Subcutaneous abdominal adipose tissue (tissue), 5 donors: ENCODE measurements around the gene MEG3.
"Not testable (repeated sequence)": the region's sequence is repeated elsewhere in the genome, so short reads cannot be mapped to it uniquely, and the experiment has no call there.

Source experiments
- H3K27ac ChIP-seq: one replicate; pipeline ENCODE4 v1.7.0; 2013; ENCODE audit warnings: low read depth, mild to moderate bottlenecking, inconsistent platforms, low read length, moderate library complexity
- H3K27me3 ChIP-seq, 5 donors: one replicate each; pipeline ENCODE4 v1.7.0; 2013; ENCODE audit warnings: low read length in 5 of 5, inconsistent platforms in 1 of 5; ENCODE audit not compliant: control insufficient read depth in 5 of 5, insufficient read depth in 4 of 5
- H3K36me3 ChIP-seq, 5 donors: one replicate each; pipeline ENCODE4 v1.7.0; 2013; ENCODE audit warnings: low read length in 5 of 5; ENCODE audit not compliant: control insufficient read depth in 5 of 5, insufficient read depth in 5 of 5
- H3K4me1 ChIP-seq, 5 donors: one replicate each; pipeline ENCODE4 v1.7.0; 2013; ENCODE audit warnings: low read length in 5 of 5, mild to moderate bottlenecking in 3 of 5, moderate library complexity in 1 of 5; ENCODE audit not compliant: control insufficient read depth in 5 of 5, insufficient read depth in 5 of 5
- H3K4me3 ChIP-seq, 5 donors: one replicate each; pipeline ENCODE4 v1.7.0; 2013; ENCODE audit warnings: low read length in 5 of 5, low read depth in 1 of 5
- H3K9ac ChIP-seq, 5 donors: one replicate each; pipeline ENCODE4 v1.7.0; 2013; ENCODE audit warnings: low read length in 5 of 5, mild to moderate bottlenecking in 4 of 5, moderate library complexity in 3 of 5
- H3K9me3 ChIP-seq, 5 donors: one replicate each; pipeline ENCODE4 v1.7.0; 2013; ENCODE audit warnings: low read length in 5 of 5; ENCODE audit not compliant: control insufficient read depth in 5 of 5
- donor health status: healthy.
- donor health status: healthy.
- donor health status: healthy.
- donor health status: healthy.
- donor health status: healthy.

The MEG3 gene

DNA sequence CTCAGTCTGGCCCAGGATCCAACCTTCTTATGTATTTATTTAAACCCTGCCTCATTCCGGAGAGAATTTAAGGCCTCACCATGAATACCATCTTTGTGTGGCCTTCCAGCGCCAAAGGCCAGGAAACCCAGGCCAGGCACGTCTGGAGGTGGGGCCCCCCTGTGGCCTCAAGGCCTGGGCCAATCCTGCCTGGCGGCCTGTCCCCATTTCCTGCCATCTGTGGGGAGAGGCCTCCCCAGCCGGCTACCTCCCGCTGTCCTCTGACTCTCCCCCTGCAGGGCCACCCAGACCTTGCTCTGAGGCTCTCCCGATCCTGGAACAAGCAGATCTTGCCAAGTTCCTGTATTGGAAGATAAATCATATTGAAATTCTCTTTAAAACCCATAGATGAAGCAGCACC lies 37.4 kb upstream of the MEG3 start:
- Histone ChIP-seq H3K27ac (no peak overlapping the region), H3K27me3 (peaks cover 5 to 17% (median 12%) of the 10 kb centered on the region in 5 donors), H3K4me1 (peaks cover 0 to 4% (median 0%) of the 10 kb centered on the region in 5 donors), H3K36me3 (no peaks in the 10 kb centered on the region), H3K4me3 (no peak overlapping the region), H3K9ac (no peak overlapping the region), H3K9me3 (no peaks in the 10 kb centered on the region)

DNA sequence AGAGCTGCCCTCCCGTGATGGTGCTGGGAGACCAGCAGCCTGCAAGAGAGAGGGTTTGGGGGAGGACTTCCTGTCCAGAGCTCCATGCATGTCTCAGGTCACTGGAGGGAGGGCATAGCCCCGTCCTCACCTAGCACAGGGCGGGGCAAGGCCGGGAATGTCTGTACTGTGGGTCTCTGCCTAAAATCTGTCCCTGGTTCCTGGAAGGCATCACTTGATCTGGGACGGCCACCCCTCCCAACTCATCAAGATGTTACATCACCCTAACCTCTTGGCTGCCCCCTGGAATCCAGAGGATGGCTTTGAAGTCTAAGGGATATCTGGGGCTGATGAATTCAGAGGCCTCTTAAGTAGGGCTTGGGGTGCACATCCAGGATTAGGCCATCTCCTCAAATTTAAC lies 37.0 kb upstream of the MEG3 start:
- Histone ChIP-seq H3K27me3 (peaks cover 5 to 17% (median 12%) of the 10 kb centered on the region in 5 donors), H3K4me1 (peaks cover 0 to 4% (median 0%) of the 10 kb centered on the region in 5 donors), H3K27ac (no peak overlapping the region), H3K36me3 (no peaks in the 10 kb centered on the region), H3K9ac (no peak overlapping the region), H3K9me3 (no peaks in the 10 kb centered on the region), H3K4me3 (no peak overlapping the region)

DNA sequence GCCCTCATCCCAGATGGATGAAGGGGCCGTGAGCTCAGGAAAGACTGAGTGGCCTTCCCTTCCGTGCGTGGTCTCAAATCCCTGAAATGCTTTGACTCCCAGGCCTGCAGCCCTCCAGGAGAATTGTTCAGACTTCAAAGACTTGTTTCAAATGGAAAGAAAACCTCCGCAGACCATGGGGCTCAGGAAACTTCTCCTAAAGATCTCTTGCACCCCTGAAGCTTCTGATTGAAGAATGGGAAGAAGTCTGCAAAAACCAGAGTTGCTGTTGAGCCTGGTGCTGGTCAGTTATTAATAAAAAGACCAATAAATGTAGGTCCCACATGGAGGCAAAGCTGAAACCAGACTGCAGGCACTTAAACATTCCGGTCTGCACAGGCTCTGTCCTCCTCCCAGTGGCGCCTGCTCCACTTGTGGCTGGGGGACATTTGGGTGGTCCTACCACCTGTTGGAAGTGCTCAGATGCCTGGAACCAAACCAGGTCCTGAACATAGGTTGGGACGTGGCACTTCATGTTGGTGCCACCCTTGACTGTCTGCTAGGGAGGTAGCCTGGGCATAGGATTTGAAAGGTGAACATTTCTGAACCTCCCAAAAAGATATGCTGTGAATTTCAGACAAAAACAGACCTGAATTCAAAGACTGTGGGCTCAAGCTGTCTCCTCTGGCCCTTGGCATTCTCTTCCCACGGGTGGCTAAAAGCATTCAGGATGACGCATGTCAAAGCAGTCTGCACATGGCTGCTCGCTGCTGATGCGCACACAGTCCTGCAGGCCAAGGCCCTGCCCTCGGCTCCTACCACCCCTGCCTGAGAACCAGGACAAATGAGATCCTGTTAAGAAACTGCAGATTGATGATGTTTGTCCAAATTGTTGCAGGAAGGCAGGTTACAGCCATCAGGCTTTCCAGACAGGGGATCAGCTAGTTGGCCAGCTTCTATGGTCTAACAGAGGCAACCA lies 36.2 kb upstream of the MEG3 start:
- H3K36me3 ChIP-seq = no peaks in the 10 kb centered on the region
- H3K27me3 ChIP-seq = peaks cover 5 to 17% (median 12%) of the 10 kb centered on the region in 5 donors
- no peak overlapping the region for H3K9ac ChIP-seq
- H3K27ac ChIP-seq = no peak overlapping the region
- no peak overlapping the region for H3K4me3 ChIP-seq
- H3K9me3 ChIP-seq = no peaks in the 10 kb centered on the region
- peaks cover 0 to 4% (median 0%) of the 10 kb centered on the region in 5 donors for H3K4me1 ChIP-seq

DNA sequence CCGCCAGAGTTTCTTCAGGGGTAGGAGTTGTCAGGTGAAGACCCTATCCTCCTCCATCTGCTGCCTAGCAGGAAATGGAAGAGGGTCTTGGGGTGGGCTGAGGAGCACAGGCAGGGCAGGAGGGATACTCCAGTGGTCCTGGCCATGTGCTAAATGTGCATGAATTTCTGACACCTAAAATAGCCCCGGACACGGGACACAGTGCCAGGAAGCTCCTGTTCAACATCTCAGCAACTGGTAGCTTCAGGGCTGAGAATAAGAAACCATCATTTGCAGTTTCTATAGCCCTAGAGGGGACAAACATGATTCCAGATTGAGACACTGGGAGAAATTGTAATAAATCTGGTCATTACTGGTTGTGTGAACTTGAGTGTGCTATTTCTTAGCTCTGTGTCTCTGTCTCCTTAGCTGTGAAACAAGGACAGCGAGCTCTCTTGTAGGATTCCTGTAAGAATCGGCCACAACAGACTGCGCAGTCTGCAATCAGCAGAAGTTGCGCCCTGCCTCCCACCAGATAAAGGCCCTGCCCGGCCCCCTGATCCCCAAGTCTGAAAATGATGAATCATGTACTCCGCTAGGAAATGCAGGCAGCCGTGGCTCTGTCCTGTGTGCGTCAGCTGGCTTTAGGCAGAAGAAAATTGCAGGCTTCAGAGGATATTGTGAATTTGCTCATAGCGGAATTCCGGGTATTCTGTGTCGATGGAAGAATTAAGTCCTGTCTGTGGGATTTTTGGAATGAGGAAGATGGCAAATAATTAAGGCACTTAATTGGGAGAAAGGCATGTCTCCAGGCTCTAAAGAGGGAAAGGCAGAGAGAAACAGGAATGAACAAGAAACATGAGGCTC lies 35.2 kb upstream of the MEG3 start:
- H3K36me3 ChIP-seq = no peaks in the 10 kb centered on the region
- H3K9ac ChIP-seq = no peak overlapping the region
- peaks cover 5 to 17% (median 12%) of the 10 kb centered on the region in 5 donors for H3K27me3 ChIP-seq
- H3K4me1 ChIP-seq = peaks cover 0 to 4% (median 0%) of the 10 kb centered on the region in 5 donors
- no peak overlapping the region for H3K4me3 ChIP-seq
- no peaks in the 10 kb centered on the region for H3K9me3 ChIP-seq
- H3K27ac ChIP-seq = no peak overlapping the region

DNA sequence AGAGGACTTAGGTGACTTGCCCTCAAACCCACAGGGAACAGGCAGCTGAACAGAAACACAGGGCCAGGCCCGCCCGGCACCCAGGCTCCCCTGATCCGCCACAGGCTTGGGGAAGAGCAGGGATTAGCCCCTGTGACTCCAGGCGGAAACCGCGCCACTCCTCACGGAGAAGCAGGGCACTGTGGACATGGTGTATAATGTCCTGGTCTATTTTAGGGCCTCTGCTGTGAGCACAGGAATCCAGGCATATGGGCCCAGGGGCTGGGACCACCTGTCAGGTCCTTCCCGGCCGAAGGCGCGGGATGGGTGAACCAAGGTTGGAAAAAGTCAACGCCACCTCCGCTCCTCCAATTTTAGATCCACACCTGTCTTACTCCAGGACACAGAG lies 34.6 kb upstream of the MEG3 start:
- no peaks in the 10 kb centered on the region for H3K36me3 ChIP-seq
- H3K4me1 ChIP-seq = peaks cover 0 to 4% (median 0%) of the 10 kb centered on the region in 5 donors
- peaks cover 5 to 17% (median 11%) of the 10 kb centered on the region in 5 donors for H3K27me3 ChIP-seq
- no peak overlapping the region for H3K9ac ChIP-seq
- H3K27ac ChIP-seq = no peak overlapping the region
- H3K4me3 ChIP-seq = no peak overlapping the region
- no peaks in the 10 kb centered on the region for H3K9me3 ChIP-seq

DNA sequence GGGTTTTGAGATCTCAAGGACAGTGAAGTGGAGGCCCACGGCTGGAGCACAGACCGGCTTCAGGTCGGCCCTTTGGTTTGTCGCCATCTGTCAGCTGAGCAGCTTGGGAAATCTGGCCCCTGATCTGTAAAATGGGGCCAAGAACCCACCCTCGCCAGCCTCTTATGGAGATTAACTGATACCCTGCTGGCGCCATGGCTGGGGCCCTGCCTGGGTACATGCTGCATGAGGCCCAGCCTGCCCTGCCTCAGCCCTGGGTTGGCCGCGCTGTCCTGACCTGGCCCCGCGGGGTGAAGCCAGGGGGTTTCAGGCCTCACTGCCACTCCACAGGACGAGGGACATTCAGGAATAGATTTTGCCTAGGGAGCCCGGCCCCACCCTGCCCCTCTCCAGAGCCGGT lies 33.9 kb upstream of the MEG3 start:
- peaks cover 0 to 4% (median 0%) of the 10 kb centered on the region in 5 donors for H3K4me1 ChIP-seq
- no peak overlapping the region for H3K9ac ChIP-seq
- no peak overlapping the region for H3K4me3 ChIP-seq
- no peak overlapping the region for H3K27ac ChIP-seq
- no peaks in the 10 kb centered on the region for H3K9me3 ChIP-seq
- H3K36me3 ChIP-seq = no peaks in the 10 kb centered on the region
- H3K27me3 ChIP-seq = peaks cover 5 to 16% (median 11%) of the 10 kb centered on the region in 5 donors

DNA sequence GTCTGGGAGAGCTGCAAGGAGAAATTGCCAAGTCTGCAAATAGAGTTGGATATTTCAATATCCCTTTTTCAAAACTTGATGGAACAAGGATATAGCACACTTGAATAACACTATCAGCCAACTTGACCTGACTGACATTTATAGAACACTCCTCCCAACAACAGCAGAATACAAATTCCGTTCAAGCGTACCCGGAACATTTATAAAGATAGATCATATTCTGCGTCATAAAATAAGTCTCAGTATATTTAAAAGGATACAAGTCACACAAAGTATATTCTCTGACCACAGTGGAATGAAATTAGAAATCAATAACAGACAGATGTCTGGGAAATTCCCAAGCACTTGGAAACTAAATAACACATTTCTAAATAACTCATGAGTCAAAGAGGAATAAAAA lies 29.0 kb upstream of the MEG3 start:
- H3K4me1 ChIP-seq = no peaks in the 10 kb centered on the region
- peaks cover 0 to 7% (median 3%) of the 10 kb centered on the region in 5 donors for H3K27me3 ChIP-seq
- H3K4me3 ChIP-seq = no peak overlapping the region
- H3K27ac ChIP-seq = no peak overlapping the region
- H3K9ac ChIP-seq = no peak overlapping the region
- H3K36me3 ChIP-seq = no peaks in the 10 kb centered on the region
- no peaks in the 10 kb centered on the region for H3K9me3 ChIP-seq

DNA sequence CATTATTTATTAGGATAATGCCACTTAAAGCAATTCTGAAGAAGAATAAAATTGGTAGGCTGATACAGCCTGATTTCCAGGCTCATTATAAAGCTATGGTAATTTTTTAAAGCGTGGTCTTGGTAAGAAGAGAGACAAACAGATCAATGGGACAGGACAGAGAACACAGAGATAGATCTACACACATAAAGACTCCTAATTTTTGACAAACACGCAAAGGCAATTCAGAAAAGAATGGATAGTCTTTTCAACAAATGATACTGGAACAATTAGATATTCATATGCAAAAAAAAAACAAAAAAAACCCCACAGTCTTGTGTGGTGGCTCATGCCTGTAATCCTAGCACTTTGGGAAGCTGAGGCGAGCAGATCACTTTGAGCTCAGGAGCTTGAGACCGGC lies 25.9 kb upstream of the MEG3 start:
- H3K9ac ChIP-seq = no peak overlapping the region
- no peaks in the 10 kb centered on the region for H3K27me3 ChIP-seq
- no peaks in the 10 kb centered on the region for H3K9me3 ChIP-seq
- H3K27ac ChIP-seq = no peak overlapping the region
- H3K4me3 ChIP-seq = no peak overlapping the region
- H3K36me3 ChIP-seq = no peaks in the 10 kb centered on the region
- H3K4me1 ChIP-seq = no peaks in the 10 kb centered on the region

DNA sequence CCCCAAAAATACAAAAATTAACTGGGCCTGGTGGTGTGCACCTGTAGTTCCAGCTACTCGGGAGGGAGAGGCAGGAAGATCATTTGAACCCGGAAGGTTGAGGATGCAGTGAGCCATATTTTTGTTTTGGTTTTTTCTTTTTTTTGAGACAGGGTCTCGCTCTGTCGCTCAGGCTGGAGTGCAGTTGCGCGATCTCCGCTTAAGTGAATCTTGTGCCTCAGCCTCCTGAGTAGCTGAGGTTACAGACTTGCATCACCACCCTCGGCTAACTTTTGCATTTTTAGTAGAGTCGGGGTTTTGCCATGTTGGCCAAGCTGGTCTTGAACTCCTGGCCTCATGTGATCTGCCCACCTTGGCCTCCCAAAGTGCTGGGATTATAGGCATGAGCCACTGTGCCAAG lies 24.5 kb upstream of the MEG3 start:
- H3K27ac ChIP-seq, H3K36me3 ChIP-seq, H3K4me3 ChIP-seq, H3K4me1 ChIP-seq, H3K27me3 ChIP-seq, H3K9ac ChIP-seq, H3K9me3 ChIP-seq: not testable (repeated sequence)

DNA sequence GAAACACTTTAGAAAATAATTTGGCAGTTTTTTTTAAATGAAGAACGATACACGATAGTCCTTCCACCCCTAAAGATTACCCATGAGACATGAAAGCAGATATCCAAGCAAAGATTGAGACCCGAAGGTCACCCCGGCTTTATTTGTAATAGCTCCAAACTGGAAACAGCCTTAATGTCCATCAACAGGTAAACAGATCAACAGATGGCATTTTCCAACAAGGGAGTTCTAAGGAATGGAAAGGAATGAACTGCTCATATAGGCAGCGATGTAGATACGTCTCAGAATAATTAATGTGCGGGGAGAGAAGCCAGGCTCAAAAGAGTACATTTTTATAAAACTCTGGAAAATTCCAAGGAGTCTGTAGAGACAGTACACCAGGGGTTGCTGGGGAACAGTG lies 23.7 kb upstream of the MEG3 start:
- H3K4me1 ChIP-seq = no peaks in the 10 kb centered on the region
- no peaks in the 10 kb centered on the region for H3K36me3 ChIP-seq
- H3K27ac ChIP-seq = no peak overlapping the region
- no peak overlapping the region for H3K9ac ChIP-seq
- H3K27me3 ChIP-seq = peaks cover 0 to 2% (median 0%) of the 10 kb centered on the region in 5 donors
- H3K9me3 ChIP-seq = no peaks in the 10 kb centered on the region
- H3K4me3 ChIP-seq = no peak overlapping the region
